OCI-LY1 (cell line): ENCODE data around the gene SLC26A2.
"Not testable (repeated sequence)": the region's sequence is repeated elsewhere in the genome, so short reads cannot be mapped to it uniquely, and the experiment has no call there.

Experiments used
- H2AFZ ChIP-seq: fragments of 200-600 bp; sonication (generic), shearing (Covaris generic); 2 replicates; pipeline ENCODE4 v1.6.0; 2014; ENCODE audit warnings: antibody characterized with exemption, mild to moderate bottlenecking, low read length
- H3F3A ChIP-seq: fragments of 200-600 bp; sonication (generic), shearing (Covaris generic); 2 replicates; pipeline ENCODE4 v1.6.0; 2014; ENCODE audit warnings: mild to moderate bottlenecking, antibody characterized with exemption, low read length, moderate library complexity; ENCODE audit not compliant: insufficient read depth
- H3K27ac ChIP-seq: fragments of 200-600 bp; sonication (generic); 2 replicates; pipeline ENCODE4 v1.5.1; 2014; ENCODE audit warnings: low read length, mixed run types, mild to moderate bottlenecking, low read depth; ENCODE audit not compliant: poor library complexity, severe bottlenecking
- H3K27me3 ChIP-seq: fragments of 200-600 bp; sonication (generic); 2 replicates; pipeline ENCODE4 v1.6.0; 2014; ENCODE audit warnings: antibody characterized with exemption, mild to moderate bottlenecking, low read length, moderate library complexity; ENCODE audit not compliant: insufficient read depth
- H3K36me3 ChIP-seq: fragments of 200-600 bp; sonication (generic); 2 replicates; pipeline ENCODE4 v1.6.1; 2014; ENCODE audit warnings: mild to moderate bottlenecking, antibody characterized with exemption, low read length, moderate library complexity, mixed read lengths; ENCODE audit not compliant: insufficient read depth
- H3K4me1 ChIP-seq: fragments of 200-600 bp; sonication (generic); 2 replicates; pipeline ENCODE4 v1.5.1; 2014; ENCODE audit warnings: mild to moderate bottlenecking, low read length, moderate library complexity; ENCODE audit not compliant: insufficient read depth, severe bottlenecking
- H3K4me2 ChIP-seq: fragments of 200-600 bp; sonication (generic), shearing (Covaris generic); 2 replicates; pipeline ENCODE4 v1.6.1; 2014; ENCODE audit warnings: low read length
- H3K4me3 ChIP-seq: fragments of 200-600 bp; sonication (generic); 2 replicates; pipeline ENCODE4 v1.5.1; 2014; ENCODE audit warnings: low read length, low read depth, mild to moderate bottlenecking, mixed read lengths; ENCODE audit not compliant: poor library complexity, severe bottlenecking
- H3K79me2 ChIP-seq: fragments of 200-600 bp; shearing (Covaris generic); 2 replicates; pipeline ENCODE4 v1.6.1; 2016; ENCODE audit warnings: mixed run types, low read length, mixed read lengths; ENCODE audit not compliant: insufficient read depth
- H3K9ac ChIP-seq: fragments of 200-600 bp; sonication (generic), shearing (Covaris generic); 2 replicates; pipeline ENCODE4 v1.6.1; 2014; ENCODE audit warnings: mild to moderate bottlenecking, low read length, mixed read lengths
- H3K9me2 ChIP-seq: fragments of 200-600 bp; sonication (generic), shearing (Covaris generic); 2 replicates; pipeline ENCODE4 v1.6.1; 2014; ENCODE audit warnings: low read depth, mild to moderate bottlenecking, low read length, mixed read lengths
- H3K9me3 ChIP-seq: fragments of 200-600 bp; shearing (Covaris generic); 2 replicates; pipeline ENCODE4 v1.6.1; 2014; ENCODE audit warnings: low read length, mixed read lengths
- H4K20me1 ChIP-seq: fragments of 200-600 bp; sonication (generic), shearing (Covaris generic); 2 replicates; pipeline ENCODE4 v1.6.0; 2016; ENCODE audit warnings: mild to moderate bottlenecking, low read length; ENCODE audit not compliant: insufficient read depth
- CTCF ChIP-seq: fragments of 200-600 bp; sonication (generic), shearing (Covaris generic); IDR thresholded peaks from 2 replicates; pipeline ENCODE4 v1.5.1; 2017; ENCODE audit warnings: mild to moderate bottlenecking, antibody characterized with exemption, low read length, moderate library complexity, mixed read lengths
- EZH2 ChIP-seq: fragments of 200-600 bp; sonication (generic), shearing (Covaris generic); IDR thresholded peaks from 2 replicates; pipeline ENCODE4 v1.8.0; 2017; ENCODE audit warnings: borderline replicate concordance, mixed run types, mild to moderate bottlenecking, antibody characterized with exemption, low read length, moderate library complexity, mixed read lengths

Gene SLC26A2

GRCh38 chr5:149942199-149942598 is 18.4 kb upstream of the SLC26A2 start:
- Histone ChIP-seq H3K9me3 (no peaks in the 10 kb centered on the region), H3F3A (no peaks in the 10 kb centered on the region), H3K9me2 (no peaks in the 10 kb centered on the region), H3K4me1 (no peaks in the 10 kb centered on the region), H3K36me3 (no peaks in the 10 kb centered on the region), H2AFZ (no peak overlapping the region), H3K9ac (no peak overlapping the region), H3K4me3 (no peak overlapping the region), H3K27ac (no peak overlapping the region), H3K4me2 (no peak overlapping the region), H3K79me2 (no peaks in the 10 kb centered on the region), H4K20me1 (no peaks in the 10 kb centered on the region), H3K27me3 (no peaks in the 10 kb centered on the region; the same call in 1 of the 2 replicates)
- TF ChIP-seq EZH2 (no peak), CTCF (no peak)

- H3K4me3 ChIP-seq, H3F3A ChIP-seq, H3K27me3 ChIP-seq, H4K20me1 ChIP-seq, H3K9me2 ChIP-seq, H3K36me3 ChIP-seq, H3K9ac ChIP-seq, H3K27ac ChIP-seq, H3K4me1 ChIP-seq, H3K4me2 ChIP-seq, H3K9me3 ChIP-seq, H2AFZ ChIP-seq, H3K79me2 ChIP-seq: not testable (repeated sequence)
Observed at GRCh38 chr5:149942741-149943169, 17.8 kb upstream of the SLC26A2 start.

- not testable (repeated sequence) for H3K4me3 ChIP-seq, H4K20me1 ChIP-seq
Observed at GRCh38 chr5:149943177-149943949, 17.2 kb upstream of the SLC26A2 start.

GRCh38 chr5:149944666-149945065 is 15.9 kb upstream of the SLC26A2 start, which contains the start of gene PDE6A:
TSS of gene PDE6A (minus strand) at chr5:149944793. CDS start at chr5:149944673, 120 bp downstream.
- H3K9ac ChIP-seq: no peak within 1 kb of the TSS
- H3K79me2 ChIP-seq: no peaks in the 10 kb centered on the region
- no peak within 1 kb of the TSS for H3K4me3 ChIP-seq
- no peak for TF ChIP-seq CTCF
- TF ChIP-seq EZH2: no peak
- H3K27me3 ChIP-seq: no peaks in the 10 kb centered on the region; the same call in 1 of the 2 replicates
- H3K4me2 ChIP-seq: no peak within 1 kb of the TSS
- no peaks in the 10 kb centered on the region for H3K9me2 ChIP-seq
- H3F3A ChIP-seq: no peaks in the 10 kb centered on the region
- H3K4me1 ChIP-seq: no peaks in the 10 kb centered on the region
- H3K36me3 ChIP-seq: no peaks in the 10 kb centered on the region
- no peaks in the 10 kb centered on the region for H3K9me3 ChIP-seq
- H2AFZ ChIP-seq: no peak within 1 kb of the TSS
- no peak within 1 kb of the TSS for H3K27ac ChIP-seq
- H4K20me1 ChIP-seq: no peaks in the 10 kb centered on the region

More at GRCh38 chr5:149943177-149943949, 17.2 kb upstream of the SLC26A2 start:
- not testable (repeated sequence) for H3K9ac ChIP-seq, H3K9me3 ChIP-seq, H3K27ac ChIP-seq, H3K9me2 ChIP-seq, H3K36me3 ChIP-seq, H3K79me2 ChIP-seq, H3F3A ChIP-seq, H3K4me1 ChIP-seq, H3K27me3 ChIP-seq, H3K4me2 ChIP-seq, H2AFZ ChIP-seq
